A549 (cell line): ENCODE results near the gene CADPS2. TPM values are rescaled to one million over a fixed set of nuclear protein-coding genes. Genes with fewer than 3 reads are reported as not detected.

Source experiments
- ATAC-seq, 2 experiments: fragments of 200-7000 bp in 1 of 2; fragments of >200 bp in 1 of 2; cut with Nextera tagmentation in 1 of 2; cut with Tn5 transposase in 1 of 2; 3 replicates each; pipeline versions ENCODE4 v1.8.0 to v1.9.1; 2018 to 2020; ENCODE audit warnings: mild to moderate bottlenecking in 1 of 2, moderate library complexity in 1 of 2
- CTCF ChIA-PET: fragments of 300-600 bp; sonication (Branson Sonifier 250); formaldehyde crosslinking; extraction: SDS; loops from one replicate; lab custom pipeline; 2021; ENCODE audit warnings: antibody characterized with exemption, inconsistent platforms; lab: Yijun Ruan, JAX
- POLR2A ChIA-PET: fragments of 350-600 bp; formaldehyde crosslinking; extraction: SDS; loops from one replicate; lab custom pipeline; 2021; ENCODE audit warnings: antibody characterized with exemption, inconsistent platforms; lab: Yijun Ruan, JAX
- DNase-seq, 2 experiments: peaks; one replicate each; pipeline versions ENCODE4 v3.0.0 to v3.0.0-alpha.2; 2011 to 2016; ENCODE audit warnings: low read depth in 1 of 2, low spot score in 1 of 2
- FAIRE-seq: peaks from 2 replicates; lab custom pipeline; 2011; peaks lifted over from hg19 to GRCh38; lab: Jason Lieb, UNC
- H3K27ac ChIP-seq, 2 experiments: fragments of >200 bp; sonication (Bioruptor Twin); formaldehyde crosslinking; 3 replicates each; pipeline ENCODE4 v1.5.1; 2016 to 2017
- H3K4me1 ChIP-seq: fragments of >200 bp; sonication (Bioruptor Twin); formaldehyde crosslinking; 3 replicates; pipeline ENCODE4 v1.6.1; 2016
- H3K4me2 ChIP-seq: fragments of >200 bp; sonication (Bioruptor Twin); formaldehyde crosslinking; 3 replicates; pipeline ENCODE4 v1.6.1; 2016
- H3K4me3 ChIP-seq: fragments of >200 bp; sonication (Bioruptor Twin); formaldehyde crosslinking; 3 replicates; pipeline ENCODE4 v1.5.1; 2016
- H3K9me3 ChIP-seq: fragments of >200 bp; sonication (Bioruptor Twin); formaldehyde crosslinking; 3 replicates; pipeline ENCODE4 v1.6.1; 2016
- CHD4 ChIP-seq: fragments of 200-600 bp; sonication (generic); IDR thresholded peaks from 2 replicates; pipeline ENCODE4 v1.6.1; 2016; ENCODE audit warnings: antibody characterized with exemption, mild to moderate bottlenecking, borderline replicate concordance
- EHF ChIP-seq: fragments of 250-450 bp; sonication (Bioruptor Pico); IDR thresholded peaks from 2 replicates; pipeline ENCODE4 v1.5.0; 2020; ENCODE audit warnings: mild to moderate bottlenecking
- ESRRA ChIP-seq: fragments of 150-350 bp; IDR thresholded peaks from 2 replicates; pipeline ENCODE4 v1.6.1; 2014; ENCODE audit warnings: mild to moderate bottlenecking, low read length, borderline replicate concordance
- JUN ChIP-seq, 2 experiments: fragments of >200 bp; sonication (Bioruptor Twin); formaldehyde crosslinking; IDR thresholded peaks; 2 replicates in 1 of 2; 3 replicates in 1 of 2; pipeline ENCODE4 v1.6.1; 2016 to 2017
- MAFK ChIP-seq: fragments of 450-650 bp; IDR thresholded peaks from 2 replicates; pipeline ENCODE4 v1.6.1; 2014; ENCODE audit not compliant: partially characterized antibody
- NFE2L2 ChIP-seq: fragments of 150-350 bp; conservative IDR thresholded peaks from 2 replicates; pipeline ENCODE4 v1.6.1; 2014; ENCODE audit warnings: low read length
- POLR2AphosphoS2 ChIP-seq: conservative IDR thresholded peaks from 2 replicates; pipeline ENCODE4 v1.6.1; 2012; ENCODE audit warnings: low read length, improper control_type of control experiment, inconsistent platforms
- RAD21 ChIP-seq, 2 experiments: fragments of >200 bp in 1 of 2; sonication (Bioruptor Twin) in 1 of 2; formaldehyde crosslinking in 1 of 2; IDR thresholded peaks in 1 of 2; conservative IDR thresholded peaks in 1 of 2; 2 replicates in 1 of 2; 3 replicates in 1 of 2; pipeline ENCODE4 v1.6.1; 2012 to 2018; ENCODE audit warnings: inconsistent platforms in 1 of 2
- RCOR1 ChIP-seq: fragments of 150-350 bp; IDR thresholded peaks from 2 replicates; pipeline ENCODE4 v1.6.1; 2014; ENCODE audit warnings: antibody characterized with exemption, low read length, low read depth
- ZNF302 ChIP-seq: fragments of 250-450 bp; sonication (Bioruptor Pico); IDR thresholded peaks from 2 replicates; pipeline ENCODE4 v1.9.0; 2021; ENCODE audit warnings: inconsistent platforms, mild to moderate bottlenecking, moderate library complexity
- WGBS: methylation state at CpG from one replicate; pipeline ENCODE4 v1.1.6; 2017; ENCODE audit errors: missing lambda C conversion rate; 5-methylcytosine and 5-hydroxymethylcytosine counted together
- polyA plus RNA-seq, 4 experiments: library from polyadenylated mRNA; depleted of rRNA in 3 of 4; stranded (reverse); fragments of >200 nt; fragmentation: RNase III in 1 of 4; extraction: RNeasy Plus Mini Kit Qiagen cat#74134 plus additional on column Dnase treatment in 1 of 4; gene quantifications; 2 replicates in 3 of 4; 3 replicates in 1 of 4; pipeline ENCODE4 v1.2.3, GENCODE V29; 2011 to 2017
- TF ChIP-seq, protein P1 (sequence below): IDR thresholded peaks from 2 replicates; pipeline ENCODE4 v1.6.1; 2012
- TF ChIP-seq, protein P2 (sequence below): fragments of 250-450 bp; sonication (Bioruptor Pico); IDR thresholded peaks from 2 replicates; pipeline ENCODE4 v1.5.0; 2020; ENCODE audit warnings: low read depth, mild to moderate bottlenecking, moderate library complexity
- TF ChIP-seq, protein P3 (sequence below): fragments of 150-350 bp; IDR thresholded peaks from 2 replicates; pipeline ENCODE4 v1.6.1; 2014; ENCODE audit warnings: low read depth, mild to moderate bottlenecking, low read length
- TF ChIP-seq, protein P4 (sequence below): fragments of 450-650 bp; IDR thresholded peaks from 2 replicates; pipeline ENCODE4 v1.6.1; 2014; ENCODE audit warnings: antibody characterized with exemption
- TF ChIP-seq, protein P5 (sequence below): fragments of >200 bp; sonication (Bioruptor Twin); formaldehyde crosslinking; IDR thresholded peaks from 3 replicates; pipeline ENCODE4 v1.5.1; 2016
- TF ChIP-seq, protein P6 (sequence below): fragments of >200 bp; sonication (Bioruptor Twin); formaldehyde crosslinking; IDR thresholded peaks from 2 replicates; pipeline ENCODE4 v1.6.1; 2016

The CADPS2 gene
- polyA plus RNA-seq, 2 of the 4 experiments (the other 2 are of a cell fraction) = 0.04 to 0.10 TPM

DNA sequence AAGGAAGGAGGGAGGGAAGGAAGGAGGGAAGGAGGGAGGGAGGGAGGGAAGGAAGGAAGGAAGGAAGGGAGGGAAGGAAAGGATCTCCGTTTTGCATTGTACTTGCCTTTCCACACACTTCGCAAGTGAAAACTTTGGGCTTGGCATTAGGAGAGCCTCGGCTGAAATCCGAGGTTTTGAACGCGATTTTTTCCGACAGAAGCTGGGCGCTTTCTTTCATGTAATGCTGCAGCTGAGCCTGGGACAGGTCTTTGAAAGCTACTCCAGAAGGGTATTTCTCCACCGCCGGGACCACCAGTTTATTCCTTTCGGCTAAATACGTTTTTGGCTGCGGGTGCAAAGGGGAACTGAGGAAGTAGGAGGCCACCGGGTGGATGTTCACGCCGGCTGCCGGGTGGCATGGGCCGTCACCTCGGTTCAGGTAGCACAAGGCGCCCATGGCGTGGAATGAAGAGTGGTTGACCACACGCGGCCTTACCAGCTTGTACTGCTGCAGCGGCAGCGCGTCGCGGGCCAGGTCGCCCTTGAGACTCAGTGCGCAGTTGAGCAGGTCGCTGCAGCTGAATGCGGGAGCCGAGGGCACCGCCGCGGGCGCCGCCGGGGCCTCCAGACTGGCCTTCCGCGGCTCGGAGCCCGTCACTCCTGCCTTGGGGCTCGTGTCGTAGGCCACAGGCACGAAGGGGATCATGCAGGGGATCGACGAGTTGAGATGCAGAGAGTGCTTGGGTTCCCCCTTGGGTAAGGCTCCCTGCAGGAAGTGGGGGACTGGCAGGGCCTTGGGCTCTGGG, 582.5 kb downstream of the CADPS2 start:
- ATAC-seq = peak; percentile 15 to 32; a peak in 3 of 6 replicates
- FAIRE-seq = no peak
- Histone ChIP-seq H3K27ac (no peak overlapping the region), H3K9me3 (no peaks in the 10 kb centered on the region; the same call in 2 of the 3 replicates), H3K4me2 (no peak overlapping the region), H3K4me3 (no peak overlapping the region), H3K4me1 (no peaks in the 10 kb centered on the region)
- DNase-seq = no peak
- TF ChIP-seq EHF (CRISPR knock-in tag) (no peak), NFE2L2 (no peak), ZNF302 (CRISPR knock-in tag) (no peak), RAD21 (conservative IDR thresholded peaks at IDR 0.05 in 1 of 2, IDR thresholded peaks at IDR 0.05 in 1 of 2) (no peak), JUN (IDR thresholded peaks at IDR 0.05) (no peak), MAFK (no peak), ESRRA (no peak), POLR2AphosphoS2 (no peak), RCOR1 (no peak)
- TF ChIP-seq, protein P1, sequence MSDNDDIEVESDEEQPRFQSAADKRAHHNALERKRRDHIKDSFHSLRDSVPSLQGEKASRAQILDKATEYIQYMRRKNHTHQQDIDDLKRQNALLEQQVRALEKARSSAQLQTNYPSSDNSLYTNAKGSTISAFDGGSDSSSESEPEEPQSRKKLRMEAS = no peak
- TF ChIP-seq, protein P2, sequence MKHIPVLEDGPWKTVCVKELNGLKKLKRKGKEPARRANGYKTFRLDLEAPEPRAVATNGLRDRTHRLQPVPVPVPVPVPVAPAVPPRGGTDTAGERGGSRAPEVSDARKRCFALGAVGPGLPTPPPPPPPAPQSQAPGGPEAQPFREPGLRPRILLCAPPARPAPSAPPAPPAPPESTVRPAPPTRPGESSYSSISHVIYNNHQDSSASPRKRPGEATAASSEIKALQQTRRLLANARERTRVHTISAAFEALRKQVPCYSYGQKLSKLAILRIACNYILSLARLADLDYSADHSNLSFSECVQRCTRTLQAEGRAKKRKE (CRISPR knock-in tag) = no peak
- TF ChIP-seq, protein P3, sequence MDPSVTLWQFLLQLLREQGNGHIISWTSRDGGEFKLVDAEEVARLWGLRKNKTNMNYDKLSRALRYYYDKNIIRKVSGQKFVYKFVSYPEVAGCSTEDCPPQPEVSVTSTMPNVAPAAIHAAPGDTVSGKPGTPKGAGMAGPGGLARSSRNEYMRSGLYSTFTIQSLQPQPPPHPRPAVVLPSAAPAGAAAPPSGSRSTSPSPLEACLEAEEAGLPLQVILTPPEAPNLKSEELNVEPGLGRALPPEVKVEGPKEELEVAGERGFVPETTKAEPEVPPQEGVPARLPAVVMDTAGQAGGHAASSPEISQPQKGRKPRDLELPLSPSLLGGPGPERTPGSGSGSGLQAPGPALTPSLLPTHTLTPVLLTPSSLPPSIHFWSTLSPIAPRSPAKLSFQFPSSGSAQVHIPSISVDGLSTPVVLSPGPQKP = no peak
- TF ChIP-seq, protein P4, sequence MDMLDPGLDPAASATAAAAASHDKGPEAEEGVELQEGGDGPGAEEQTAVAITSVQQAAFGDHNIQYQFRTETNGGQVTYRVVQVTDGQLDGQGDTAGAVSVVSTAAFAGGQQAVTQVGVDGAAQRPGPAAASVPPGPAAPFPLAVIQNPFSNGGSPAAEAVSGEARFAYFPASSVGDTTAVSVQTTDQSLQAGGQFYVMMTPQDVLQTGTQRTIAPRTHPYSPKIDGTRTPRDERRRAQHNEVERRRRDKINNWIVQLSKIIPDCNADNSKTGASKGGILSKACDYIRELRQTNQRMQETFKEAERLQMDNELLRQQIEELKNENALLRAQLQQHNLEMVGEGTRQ = no peak
- TF ChIP-seq, protein P5, sequence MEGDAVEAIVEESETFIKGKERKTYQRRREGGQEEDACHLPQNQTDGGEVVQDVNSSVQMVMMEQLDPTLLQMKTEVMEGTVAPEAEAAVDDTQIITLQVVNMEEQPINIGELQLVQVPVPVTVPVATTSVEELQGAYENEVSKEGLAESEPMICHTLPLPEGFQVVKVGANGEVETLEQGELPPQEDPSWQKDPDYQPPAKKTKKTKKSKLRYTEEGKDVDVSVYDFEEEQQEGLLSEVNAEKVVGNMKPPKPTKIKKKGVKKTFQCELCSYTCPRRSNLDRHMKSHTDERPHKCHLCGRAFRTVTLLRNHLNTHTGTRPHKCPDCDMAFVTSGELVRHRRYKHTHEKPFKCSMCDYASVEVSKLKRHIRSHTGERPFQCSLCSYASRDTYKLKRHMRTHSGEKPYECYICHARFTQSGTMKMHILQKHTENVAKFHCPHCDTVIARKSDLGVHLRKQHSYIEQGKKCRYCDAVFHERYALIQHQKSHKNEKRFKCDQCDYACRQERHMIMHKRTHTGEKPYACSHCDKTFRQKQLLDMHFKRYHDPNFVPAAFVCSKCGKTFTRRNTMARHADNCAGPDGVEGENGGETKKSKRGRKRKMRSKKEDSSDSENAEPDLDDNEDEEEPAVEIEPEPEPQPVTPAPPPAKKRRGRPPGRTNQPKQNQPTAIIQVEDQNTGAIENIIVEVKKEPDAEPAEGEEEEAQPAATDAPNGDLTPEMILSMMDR = no peak
- TF ChIP-seq, protein P6, sequence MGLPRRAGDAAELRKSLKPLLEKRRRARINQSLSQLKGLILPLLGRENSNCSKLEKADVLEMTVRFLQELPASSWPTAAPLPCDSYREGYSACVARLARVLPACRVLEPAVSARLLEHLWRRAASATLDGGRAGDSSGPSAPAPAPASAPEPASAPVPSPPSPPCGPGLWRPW = no peak
- POLR2A ChIA-PET = no interaction called here
- WGBS = 5% methylated on average over 12 of the region's 48 CpGs
- CTCF ChIA-PET = interaction anchor here (0.6 kb wide), 1 partner anchor 10 kb away, joined by 3 read pairs; no protein-coding TSS in a partner anchor

DNA sequence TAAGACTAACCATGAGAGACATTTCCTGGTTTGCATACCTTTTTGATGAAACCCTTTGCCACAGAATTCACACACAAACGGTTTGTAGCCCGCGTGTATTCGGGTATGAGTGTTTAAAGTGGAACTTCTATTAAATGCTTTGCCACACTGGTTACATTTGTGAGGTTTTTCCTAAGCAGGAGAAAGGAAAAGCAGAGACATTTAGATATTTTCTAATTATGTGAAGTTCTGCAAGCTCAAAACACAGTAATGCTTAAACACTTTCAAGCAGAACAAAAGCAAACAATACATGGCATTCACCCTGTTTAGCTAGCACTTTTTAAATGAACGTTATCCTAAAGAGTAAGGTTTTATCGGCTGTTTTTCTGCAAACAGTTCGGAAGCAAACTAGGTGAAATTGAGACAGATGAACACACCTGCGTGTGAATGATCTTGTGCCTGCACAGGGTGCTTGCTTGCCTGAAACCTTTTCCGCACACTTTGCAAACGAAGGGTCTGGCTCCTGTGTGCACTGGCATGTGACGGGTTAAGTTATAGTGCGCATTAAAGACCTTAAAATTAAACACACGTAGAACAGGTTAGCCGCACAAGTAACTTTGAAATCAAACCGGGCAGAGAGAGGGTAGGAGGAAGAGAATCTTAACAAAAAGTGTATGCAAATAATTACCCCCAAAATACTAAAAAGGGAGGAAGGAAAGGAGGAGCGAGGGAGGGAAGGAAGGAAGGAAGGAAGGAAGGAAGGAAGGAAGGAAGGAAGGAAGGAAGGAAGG, 583.3 kb downstream of the CADPS2 start:
- Histone ChIP-seq H3K27ac (no peak overlapping the region), H3K4me1 (no peaks in the 10 kb centered on the region), H3K4me3 (no peak overlapping the region), H3K9me3 (no peaks in the 10 kb centered on the region; the same call in 2 of the 3 replicates), H3K4me2 (no peak overlapping the region)
- WGBS = 13% methylated on average over 15 of the region's 16 CpGs
- no peak for FAIRE-seq
- TF ChIP-seq, protein P6 = no peak
- TF ChIP-seq CHD4 = no peak
- ChIA-PET CTCF (interaction anchor here (0.6 kb wide), 1 partner anchor 9 kb away, joined by 3 read pairs; no protein-coding TSS in a partner anchor), POLR2A (no interaction called here)
- ATAC-seq = no peak
- no peak for DNase-seq
